GM12874 (cell line): ENCODE measurements around the gene TFDP1.

Experiments used
- TF ChIP-seq, protein P1 (sequence below): IDR thresholded peaks from 2 replicates; pipeline ENCODE4 v1.5.1; 2011; ENCODE audit warnings: low read depth, mild to moderate bottlenecking, control low read depth, low read length, moderate library complexity; ENCODE audit not compliant: insufficient read depth

TFDP1 gene

GRCh38 chr13:113604186-113604585 lies 19.6 kb downstream of the TFDP1 start:
- TF ChIP-seq, protein P1, sequence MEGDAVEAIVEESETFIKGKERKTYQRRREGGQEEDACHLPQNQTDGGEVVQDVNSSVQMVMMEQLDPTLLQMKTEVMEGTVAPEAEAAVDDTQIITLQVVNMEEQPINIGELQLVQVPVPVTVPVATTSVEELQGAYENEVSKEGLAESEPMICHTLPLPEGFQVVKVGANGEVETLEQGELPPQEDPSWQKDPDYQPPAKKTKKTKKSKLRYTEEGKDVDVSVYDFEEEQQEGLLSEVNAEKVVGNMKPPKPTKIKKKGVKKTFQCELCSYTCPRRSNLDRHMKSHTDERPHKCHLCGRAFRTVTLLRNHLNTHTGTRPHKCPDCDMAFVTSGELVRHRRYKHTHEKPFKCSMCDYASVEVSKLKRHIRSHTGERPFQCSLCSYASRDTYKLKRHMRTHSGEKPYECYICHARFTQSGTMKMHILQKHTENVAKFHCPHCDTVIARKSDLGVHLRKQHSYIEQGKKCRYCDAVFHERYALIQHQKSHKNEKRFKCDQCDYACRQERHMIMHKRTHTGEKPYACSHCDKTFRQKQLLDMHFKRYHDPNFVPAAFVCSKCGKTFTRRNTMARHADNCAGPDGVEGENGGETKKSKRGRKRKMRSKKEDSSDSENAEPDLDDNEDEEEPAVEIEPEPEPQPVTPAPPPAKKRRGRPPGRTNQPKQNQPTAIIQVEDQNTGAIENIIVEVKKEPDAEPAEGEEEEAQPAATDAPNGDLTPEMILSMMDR = no peak

- TF ChIP-seq, protein P1 = no peak
Observed at GRCh38 chr13:113605461-113605860, 20.9 kb downstream of the TFDP1 start.

GRCh38 chr13:113605866-113606438 lies 21.4 kb downstream of the TFDP1 start:
- TF ChIP-seq, protein P1 = no peak

- TF ChIP-seq, protein P1 = no peak
Observed at GRCh38 chr13:113607056-113607888, 22.7 kb downstream of the TFDP1 start.

DNA sequence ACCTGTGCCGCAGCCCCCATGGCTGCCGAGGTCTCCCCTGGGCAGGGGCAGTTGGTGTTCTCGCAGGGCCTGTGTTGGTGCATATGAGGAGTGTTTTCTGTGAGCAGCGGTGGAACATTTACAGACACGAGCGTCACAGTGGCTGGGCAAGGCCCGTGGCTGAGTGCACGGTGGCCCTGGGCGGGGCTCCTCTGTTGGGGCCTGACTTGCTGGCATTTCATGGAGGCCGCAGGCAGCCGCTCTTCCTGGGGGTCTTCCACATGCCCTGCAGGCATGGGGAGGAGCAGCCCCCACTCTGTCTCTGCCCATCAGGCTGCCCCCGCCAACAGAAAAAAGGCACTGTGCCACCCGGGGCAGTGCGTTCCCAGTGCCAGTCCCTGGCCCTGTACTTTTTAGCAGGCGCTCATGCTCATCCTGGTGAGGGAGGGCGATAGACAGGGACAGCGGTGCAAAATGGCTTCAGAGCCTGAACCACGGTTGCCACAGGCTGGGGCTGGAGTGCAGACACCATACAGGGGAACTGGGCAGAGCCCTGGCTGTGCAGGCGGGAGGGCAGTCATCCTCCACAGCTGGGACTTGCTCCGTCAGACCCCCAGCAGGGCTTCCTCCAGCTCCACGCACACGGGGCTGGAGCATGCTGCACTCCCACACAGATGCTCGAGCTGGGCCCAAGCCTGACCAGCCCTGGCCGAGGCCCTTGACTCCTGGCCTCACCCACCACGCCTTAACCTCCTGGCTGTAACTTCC lies 23.5 kb downstream of the TFDP1 start:
- TF ChIP-seq, protein P1 = no peak

GRCh38 chr13:113608967-113609533 lies 24.5 kb downstream of the TFDP1 start:
- TF ChIP-seq, protein P1 = no peak

DNA sequence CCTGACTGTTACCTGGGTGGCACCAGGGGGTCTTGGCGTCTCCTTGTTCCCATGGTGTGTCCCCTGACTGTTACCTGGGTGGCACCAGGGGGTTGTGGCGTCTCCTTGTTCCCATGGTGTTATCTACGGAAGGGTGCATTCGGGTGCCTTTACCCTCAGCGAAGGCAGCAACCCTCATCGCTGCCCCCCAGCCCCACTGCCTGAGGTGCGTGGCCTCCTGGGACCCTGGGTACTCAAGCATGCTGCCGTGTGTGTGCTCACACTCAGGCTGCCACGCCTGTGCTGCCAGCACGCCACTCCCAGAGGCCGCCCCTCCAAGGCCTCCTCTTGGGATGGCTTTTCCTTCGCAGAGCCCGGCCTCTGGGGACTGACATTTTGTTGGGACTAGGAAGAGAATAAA lies 25.1 kb downstream of the TFDP1 start:
- TF ChIP-seq, protein P1 = no peak
